Naive thymus-derived CD4-positive, alpha-beta T cell (primary cell): ENCODE results near the gene PRSS50. TPM values are rescaled to one million over a fixed set of nuclear protein-coding genes. Genes with fewer than 3 reads are reported as not detected.
A peak's percentile ranks its signal among the peaks of the same experiment; 100 is the strongest.

Experiments
- ATAC-seq: fragments of 150-1000 bp; cut with Tn5 transposase; 2 replicates; pipeline ENCODE4 v1.10.0; 2021; ENCODE audit warnings: mild to moderate bottlenecking, moderate library complexity
- CTCF ChIA-PET: fragments of 350-600 bp; sonication (Branson Sonifier 250); formaldehyde crosslinking; loops from one replicate; lab custom pipeline; 2021; ENCODE audit warnings: antibody characterized with exemption; lab: Charles Lee
- POLR2A ChIA-PET: fragments of 350-600 bp; sonication (Branson Sonifier 250); formaldehyde crosslinking; loops from one replicate; lab custom pipeline; 2021; ENCODE audit warnings: antibody characterized with exemption, inconsistent platforms; lab: Charles Lee
- DNase-seq, 9 donors: peaks; one replicate each; pipeline versions ENCODE4 v3.0.0 to v3.0.0-alpha.2; 2020 to 2022; ENCODE audit warnings: mixed read lengths in 1 of 9
- H3K27ac ChIP-seq: one replicate; pipeline ENCODE4 v1.7.0; 2013; ENCODE audit warnings: mild to moderate bottlenecking, low read depth, low read length, moderate library complexity
- H3K27me3 ChIP-seq, 2 donors: one replicate each; pipeline ENCODE4 v1.7.0; 2013; ENCODE audit warnings: low read length in 2 of 2, mild to moderate bottlenecking in 2 of 2, moderate library complexity in 2 of 2; ENCODE audit not compliant: control insufficient read depth in 2 of 2, insufficient read depth in 2 of 2
- H3K36me3 ChIP-seq, 3 experiments: 1 replicate in 2 of 3; 2 replicates in 1 of 3; pipeline ENCODE4 v1.7.0; 2013; ENCODE audit warnings: low read length in 3 of 3, mild to moderate bottlenecking in 3 of 3, moderate library complexity in 1 of 3; ENCODE audit not compliant: insufficient read depth in 3 of 3, control insufficient read depth in 2 of 3
- H3K4me1 ChIP-seq, 2 donors: one replicate each; pipeline ENCODE4 v1.7.0; 2013; ENCODE audit warnings: low read length in 2 of 2, mild to moderate bottlenecking in 2 of 2, moderate library complexity in 1 of 2; ENCODE audit not compliant: control insufficient read depth in 2 of 2, insufficient read depth in 2 of 2
- H3K4me3 ChIP-seq: 2 replicates; pipeline ENCODE4 v1.7.0; 2013; ENCODE audit warnings: mild to moderate bottlenecking, low read length
- H3K9me3 ChIP-seq, 3 experiments: 1 replicate in 2 of 3; 2 replicates in 1 of 3; pipeline ENCODE4 v1.7.0; 2013; ENCODE audit warnings: low read length in 3 of 3; ENCODE audit not compliant: control insufficient read depth in 2 of 3
- H3K27ac Mint-ChIP-seq, 9 donors: one replicate each; pipeline ENCODE4 v1.8.0; 2020 to 2022; ENCODE audit warnings: mixed read lengths in 9 of 9, mild to moderate bottlenecking in 8 of 9, moderate library complexity in 5 of 9, inconsistent platforms in 2 of 9
- H3K27me3 Mint-ChIP-seq, 5 donors: one replicate each; pipeline ENCODE4 v1.8.0; 2021 to 2022; ENCODE audit warnings: mixed read lengths in 5 of 5, mild to moderate bottlenecking in 1 of 5
- H3K36me3 Mint-ChIP-seq, 5 donors: one replicate each; pipeline ENCODE4 v1.8.0; 2020 to 2022; ENCODE audit warnings: mixed read lengths in 5 of 5, mild to moderate bottlenecking in 3 of 5, inconsistent platforms in 1 of 5
- H3K4me1 Mint-ChIP-seq, 7 donors: one replicate each; pipeline ENCODE4 v1.8.0; 2020 to 2022; ENCODE audit warnings: mixed read lengths in 7 of 7, mild to moderate bottlenecking in 3 of 7, inconsistent platforms in 1 of 7
- H3K4me3 Mint-ChIP-seq, 10 donors: one replicate each; pipeline ENCODE4 v1.8.0; 2020 to 2022; ENCODE audit warnings: mild to moderate bottlenecking in 10 of 10, mixed read lengths in 10 of 10, moderate library complexity in 6 of 10, inconsistent platforms in 2 of 10
- H3K9me3 Mint-ChIP-seq, 11 donors: one replicate each; pipeline ENCODE4 v1.8.0; 2020 to 2022; ENCODE audit warnings: mixed read lengths in 11 of 11, mild to moderate bottlenecking in 4 of 11, inconsistent platforms in 1 of 11, moderate library complexity in 1 of 11
- intact Hi-C, 2 donors: fragments of 100-400 bp; cut with micrococcal nuclease; formaldehyde crosslinking; loops; one replicate each; pipeline ENCODE4 v1.15.1; 2023
- polyA plus RNA-seq, 2 donors: library from polyadenylated mRNA; unstranded; fragments of 300-500 nt; fragmentation: Illumina TruSeq; gene quantifications; one replicate each; pipeline ENCODE4 v1.2.3, GENCODE V29; 2021
- total RNA-seq, 6 experiments: library from RNA in 5 of 6; stranded (reverse) in 5 of 6; gene quantifications; 1 replicate in 5 of 6; 2 replicates in 1 of 6; pipeline ENCODE4 v1.2.3 and lab custom pipeline; 2021 to 2026

Gene PRSS50
- total and polyA plus RNA-seq, 7 experiments from 2014 or later, result 0.11 TPM; not detected in 6

DNA sequence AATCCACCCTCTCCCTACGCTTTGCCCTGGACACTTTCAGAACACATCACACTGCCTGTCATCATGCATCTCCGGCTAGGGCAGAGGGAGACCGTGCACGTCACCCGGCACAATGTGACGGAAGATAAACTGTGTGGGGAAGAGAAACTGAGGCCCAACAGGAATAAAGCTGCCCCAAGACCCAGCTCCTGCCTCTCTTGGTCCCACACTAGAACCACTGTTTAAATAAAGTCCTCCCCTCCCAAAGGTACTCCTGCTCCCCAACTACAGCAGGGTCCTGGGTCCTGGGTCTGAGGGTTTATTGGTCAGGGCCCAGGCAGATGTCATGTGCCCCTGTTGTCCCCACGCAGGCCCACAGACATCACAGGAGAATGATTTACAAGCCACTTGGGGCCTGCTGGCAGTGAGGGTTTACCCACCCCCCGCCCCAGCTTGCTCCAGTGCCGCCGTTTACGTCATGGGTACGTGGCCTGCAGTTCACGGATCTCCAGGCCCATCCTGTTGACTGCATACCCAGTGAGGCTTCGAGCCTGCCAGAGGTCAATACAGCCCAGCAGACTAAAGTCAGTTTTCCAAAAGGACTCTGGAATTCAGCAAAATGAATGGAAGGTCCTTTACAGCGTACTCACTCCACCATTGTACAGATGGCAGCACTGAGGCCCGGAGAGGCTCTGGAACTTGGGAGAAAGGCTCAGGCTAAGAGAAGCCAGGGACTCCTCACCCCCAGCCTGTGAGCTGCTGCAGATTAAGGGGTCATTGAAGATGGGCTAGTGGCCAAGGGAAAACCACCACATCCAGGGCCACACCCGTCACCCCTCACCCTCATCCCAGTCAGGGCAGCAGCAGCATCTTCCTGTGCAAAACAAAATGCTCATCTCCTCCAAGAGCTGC is 47.4 kb downstream of the PRSS50 start:
- Histone ChIP-seq H3K4me1 (no peaks in the 10 kb centered on the region), H3K36me3 (peaks cover 0 to 39% (median 3%) of the 10 kb centered on the region in 3 experiments), H3K9me3 (no peaks in the 10 kb centered on the region), H3K27me3 (no peaks in the 10 kb centered on the region), H3K4me3 (no peak overlapping the region), H3K27ac (no peak overlapping the region)
- peaks cover 0 to 23% (median 5%) of the 10 kb centered on the region in 5 donors for H3K36me3 Mint-ChIP-seq
- no peak for ATAC-seq
- intact Hi-C loops, result no loop called here
- H3K4me3 Mint-ChIP-seq, result no peak overlapping the region
- peaks cover 0 to 3% (median 0%) of the 10 kb centered on the region in 5 donors for H3K27me3 Mint-ChIP-seq
- H3K4me1 Mint-ChIP-seq, result no peaks in the 10 kb centered on the region
- no peaks in the 10 kb centered on the region for H3K9me3 Mint-ChIP-seq
- ChIA-PET CTCF (no interaction called here), POLR2A (no interaction called here)
- peak in 1 of 9 donors; percentile 9 for DNase-seq
- peak overlapping the region in 4 of 9 donors; percentile 51 to 74 (median 66) for H3K27ac Mint-ChIP-seq

DNA sequence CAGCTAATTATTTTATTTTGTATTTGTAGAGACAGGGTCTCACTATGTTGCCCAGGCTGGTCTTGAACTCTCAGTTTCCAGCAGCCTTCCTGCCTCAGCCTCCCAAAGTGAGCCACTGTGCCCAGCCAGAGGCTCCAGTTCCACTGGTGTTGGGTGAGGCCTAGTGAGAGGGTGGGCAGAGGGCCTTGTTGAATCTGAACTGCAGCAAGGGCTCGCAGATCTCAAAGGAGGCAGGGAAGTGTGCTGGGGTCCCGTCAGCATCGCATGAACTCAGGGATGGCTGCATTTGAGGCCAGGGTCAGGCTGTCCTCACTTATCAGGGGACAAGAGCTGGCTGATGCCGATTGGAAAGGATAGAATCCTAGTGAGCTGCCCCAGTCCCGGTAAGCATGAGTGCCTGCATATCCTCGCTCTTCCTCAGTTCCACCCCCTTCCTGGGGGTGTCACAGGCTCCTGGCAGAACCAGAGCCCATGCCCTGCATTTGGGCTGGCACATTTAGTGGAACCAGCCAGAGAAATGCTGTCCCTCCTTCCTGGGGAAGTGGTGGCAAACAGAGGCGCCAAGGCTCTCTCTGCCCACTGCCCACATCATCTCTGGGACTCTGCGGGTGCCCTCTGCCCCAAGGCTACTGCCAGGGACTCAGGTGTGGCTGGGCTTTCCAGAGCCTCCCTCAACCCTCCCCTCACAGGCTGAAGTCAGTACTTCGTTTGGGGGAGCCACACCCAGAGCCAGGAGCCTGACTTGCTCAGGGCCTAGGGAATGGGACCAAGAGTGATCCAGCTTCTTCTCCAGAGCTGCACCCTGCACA is 48.3 kb downstream of the PRSS50 start:
- no peaks in the 10 kb centered on the region for H3K4me1 Mint-ChIP-seq
- H3K4me3 ChIP-seq, result no peak overlapping the region
- no peak overlapping the region for H3K27ac ChIP-seq
- ATAC-seq (no peak), DNase-seq (peak in 1 of 9 donors; percentile 10)
- no peak overlapping the region for H3K4me3 Mint-ChIP-seq
- POLR2A ChIA-PET, result no interaction called here
- CTCF ChIA-PET, result no interaction called here
- peak overlapping the region in 3 of 9 donors; percentile 64 to 74 (median 69) for H3K27ac Mint-ChIP-seq
- no peaks in the 10 kb centered on the region for H3K27me3 ChIP-seq
- no peaks in the 10 kb centered on the region for H3K4me1 ChIP-seq
- H3K36me3 Mint-ChIP-seq, result peaks cover 0 to 14% (median 3%) of the 10 kb centered on the region in 5 donors
- H3K9me3 ChIP-seq, result no peaks in the 10 kb centered on the region
- peaks cover 0 to 33% (median 3%) of the 10 kb centered on the region in 3 experiments for H3K36me3 ChIP-seq
- intact Hi-C loops, result no loop called here
- H3K9me3 Mint-ChIP-seq, result no peaks in the 10 kb centered on the region
- H3K27me3 Mint-ChIP-seq, result peaks cover 0 to 2% (median 0%) of the 10 kb centered on the region in 5 donors

GRCh38 chr3:46668591-46668990 is 49.1 kb downstream of the PRSS50 start:
- ChIA-PET CTCF (no interaction called here), POLR2A (no interaction called here)
- Mint-ChIP-seq H3K27me3 (no peaks in the 10 kb centered on the region), H3K9me3 (no peaks in the 10 kb centered on the region), H3K4me1 (peaks cover 0 to 4% (median 2%) of the 10 kb centered on the region in 7 donors), H3K4me3 (no peak overlapping the region), H3K27ac (peak overlapping the region in 5 of 9 donors; percentile 17 to 59 (median 54)), H3K36me3 (peaks cover 0 to 7% (median 0%) of the 10 kb centered on the region in 5 donors)
- Histone ChIP-seq H3K27me3 (no peaks in the 10 kb centered on the region), H3K4me1 (no peaks in the 10 kb centered on the region), H3K27ac (no peak overlapping the region), H3K36me3 (peaks cover 0 to 25% (median 3%) of the 10 kb centered on the region in 3 experiments), H3K9me3 (no peaks in the 10 kb centered on the region), H3K4me3 (no peak overlapping the region)
- ATAC-seq (no peak), DNase-seq (peak in 1 of 9 donors; percentile 13)
- intact Hi-C loops, result no loop called here

- no peak for ATAC-seq
- CTCF ChIA-PET, result no interaction called here
- POLR2A ChIA-PET, result no interaction called here
These were observed 49.6 kb downstream of the PRSS50 start for GRCh38 chr3:46668116-46668515.

GRCh38 chr3:46667657-46668056 is 50.0 kb downstream of the PRSS50 start:
- Mint-ChIP-seq H3K4me3 (no peak overlapping the region), H3K36me3 (peaks cover 0 to 3% (median 0%) of the 10 kb centered on the region in 5 donors), H3K4me1 (peaks cover 0 to 9% (median 7%) of the 10 kb centered on the region in 7 donors), H3K27me3 (no peaks in the 10 kb centered on the region), H3K27ac (peak overlapping the region in 4 of 9 donors; percentile 10 to 74 (median 36)), H3K9me3 (no peaks in the 10 kb centered on the region)
- Histone ChIP-seq H3K36me3 (peaks cover 0 to 19% (median 3%) of the 10 kb centered on the region in 3 experiments), H3K4me3 (no peak overlapping the region), H3K27me3 (no peaks in the 10 kb centered on the region), H3K27ac (no peak overlapping the region), H3K9me3 (no peaks in the 10 kb centered on the region), H3K4me1 (no peaks in the 10 kb centered on the region)
- ChIA-PET CTCF (no interaction called here), POLR2A (no interaction called here)
- DNase-seq (peak in 1 of 9 donors; percentile 15), ATAC-seq (no peak)
- intact Hi-C loops, result no loop called here

More at GRCh38 chr3:46668116-46668515, 49.6 kb downstream of the PRSS50 start:
- no peaks in the 10 kb centered on the region for H3K27me3 ChIP-seq
- H3K27ac ChIP-seq, result no peak overlapping the region
- no peaks in the 10 kb centered on the region for H3K9me3 Mint-ChIP-seq
- DNase-seq, result peak in 1 of 9 donors; percentile 17
- no peak overlapping the region for H3K4me3 ChIP-seq
- no peaks in the 10 kb centered on the region for H3K27me3 Mint-ChIP-seq
- peaks cover 0 to 20% (median 3%) of the 10 kb centered on the region in 3 experiments for H3K36me3 ChIP-seq
- intact Hi-C loops, result no loop called here
- no peaks in the 10 kb centered on the region for H3K4me1 ChIP-seq
- no peaks in the 10 kb centered on the region for H3K9me3 ChIP-seq
- H3K36me3 Mint-ChIP-seq, result peaks cover 0 to 3% (median 0%) of the 10 kb centered on the region in 5 donors
- H3K27ac Mint-ChIP-seq, result peak overlapping the region in 6 of 9 donors; percentile 10 to 74 (median 41)
- no peak overlapping the region for H3K4me3 Mint-ChIP-seq
- H3K4me1 Mint-ChIP-seq, result peaks cover 0 to 8% (median 6%) of the 10 kb centered on the region in 7 donors

- peaks cover 0 to 5% (median 0%) of the 10 kb centered on the region in 5 donors for H3K27me3 Mint-ChIP-seq
- ChIA-PET POLR2A (no interaction called here), CTCF (interaction anchor here (0.6 kb wide), 1 partner anchor 243 kb away, joined by 3 read pairs; no protein-coding TSS in a partner anchor)
- peaks cover 0 to 9% (median 7%) of the 10 kb centered on the region in 7 donors for H3K4me1 Mint-ChIP-seq
- DNase-seq, result peak in 1 of 9 donors; percentile 15
- Histone ChIP-seq H3K4me1 (no peaks in the 10 kb centered on the region), H3K27ac (no peak overlapping the region), H3K27me3 (no peaks in the 10 kb centered on the region), H3K36me3 (peaks cover 0 to 14% (median 0%) of the 10 kb centered on the region in 3 experiments), H3K4me3 (no peak overlapping the region), H3K9me3 (no peaks in the 10 kb centered on the region)
- no peak for ATAC-seq
- peaks cover 0 to 3% (median 0%) of the 10 kb centered on the region in 5 donors for H3K36me3 Mint-ChIP-seq
- H3K27ac Mint-ChIP-seq, result peak overlapping the region in 2 of 9 donors; percentile 46 to 74
- no peaks in the 10 kb centered on the region for H3K9me3 Mint-ChIP-seq
- H3K4me3 Mint-ChIP-seq, result no peak overlapping the region
- intact Hi-C loops, result no loop called here
These were observed 50.5 kb downstream of the PRSS50 start for GRCh38 chr3:46667061-46667621.
